CD8-positive, alpha-beta memory T cell (primary cell): ENCODE results near the gene ZFP42. TPM values are rescaled to one million over a fixed set of nuclear protein-coding genes. Genes with fewer than 3 reads are reported as not detected.
"Not testable (repeated sequence)": the region's sequence is repeated elsewhere in the genome, so short reads cannot be mapped to it uniquely, and the experiment has no call there.

Experiments used
- CTCF ChIA-PET: fragments of 350-600 bp; sonication (Branson Sonifier 250); formaldehyde crosslinking; loops from one replicate; lab custom pipeline; 2021; ENCODE audit warnings: antibody characterized with exemption; lab: Charles Lee
- POLR2A ChIA-PET: fragments of 350-600 bp; sonication (Branson Sonifier 250); formaldehyde crosslinking; loops from one replicate; lab custom pipeline; 2021; ENCODE audit warnings: antibody characterized with exemption; lab: Charles Lee
- DNase-seq, 5 donors: peaks; one replicate each; pipeline versions ENCODE4 v3.0.0 to v3.0.0-alpha.2; 2020 to 2022; ENCODE audit warnings: mixed read lengths in 1 of 5
- H3K27ac ChIP-seq: one replicate; pipeline ENCODE4 v1.7.0; 2013; ENCODE audit warnings: low read depth, mild to moderate bottlenecking, low read length, moderate library complexity
- H3K27me3 ChIP-seq: 2 replicates; pipeline ENCODE4 v1.7.0; 2013; ENCODE audit warnings: low read length, mild to moderate bottlenecking; ENCODE audit not compliant: insufficient read depth, poor library complexity, severe bottlenecking
- H3K36me3 ChIP-seq: 2 replicates; pipeline ENCODE4 v1.7.0; 2013; ENCODE audit warnings: mild to moderate bottlenecking, low read length, moderate library complexity; ENCODE audit not compliant: insufficient read depth
- H3K4me1 ChIP-seq: 2 replicates; pipeline ENCODE4 v1.7.0; 2013; ENCODE audit warnings: mild to moderate bottlenecking, low read length, moderate library complexity; ENCODE audit not compliant: insufficient read depth
- H3K4me3 ChIP-seq: 2 replicates; pipeline ENCODE4 v1.7.0; 2013; ENCODE audit warnings: mild to moderate bottlenecking, low read length
- H3K9me3 ChIP-seq: 2 replicates; pipeline ENCODE4 v1.7.0; 2013; ENCODE audit warnings: mild to moderate bottlenecking, low read length
- H3K27ac Mint-ChIP-seq, 8 donors: one replicate each; pipeline ENCODE4 v1.8.0; 2020 to 2021; ENCODE audit warnings: mixed read lengths in 8 of 8, mild to moderate bottlenecking in 6 of 8, inconsistent platforms in 3 of 8, moderate library complexity in 3 of 8
- H3K27me3 Mint-ChIP-seq, 2 donors: one replicate each; pipeline ENCODE4 v1.8.0; 2020 to 2021; ENCODE audit warnings: mixed read lengths in 2 of 2, mild to moderate bottlenecking in 1 of 2, moderate library complexity in 1 of 2
- H3K36me3 Mint-ChIP-seq, 3 donors: one replicate each; pipeline ENCODE4 v1.8.0; 2020 to 2021; ENCODE audit warnings: mixed read lengths in 3 of 3, inconsistent platforms in 1 of 3, mild to moderate bottlenecking in 1 of 3
- H3K4me1 Mint-ChIP-seq, 3 donors: one replicate each; pipeline ENCODE4 v1.8.0; 2020 to 2021; ENCODE audit warnings: mixed read lengths in 3 of 3, inconsistent platforms in 1 of 3, mild to moderate bottlenecking in 1 of 3
- H3K4me3 Mint-ChIP-seq, 7 donors: one replicate each; pipeline ENCODE4 v1.8.0; 2020 to 2021; ENCODE audit warnings: mixed read lengths in 7 of 7, mild to moderate bottlenecking in 6 of 7, moderate library complexity in 4 of 7, inconsistent platforms in 2 of 7
- H3K9me3 Mint-ChIP-seq, 5 donors: one replicate each; pipeline ENCODE4 v1.8.0; 2020 to 2022; ENCODE audit warnings: mixed read lengths in 5 of 5, mild to moderate bottlenecking in 3 of 5, moderate library complexity in 2 of 5, inconsistent platforms in 1 of 5
- polyA plus RNA-seq: library from polyadenylated mRNA; unstranded; fragments of 300-500 nt; fragmentation: Illumina TruSeq; gene quantifications from one replicate; pipeline ENCODE4 v1.2.3, GENCODE V29; 2021
- total RNA-seq, 2 experiments: library from RNA; stranded (reverse); gene quantifications; one replicate each; pipeline ENCODE4 v1.2.3, GENCODE V29; 2021

The ZFP42 gene
- total and polyA plus RNA-seq, 3 experiments from 2014 or later: not detected

GRCh38 chr4:188043154-188043553 is 47.6 kb downstream of the ZFP42 start:
- DNase-seq: no peak
- H3K36me3 ChIP-seq: no peaks in the 10 kb centered on the region
- Mint-ChIP-seq H3K4me1 (no peaks in the 10 kb centered on the region), H3K9me3 (peaks cover 0 to 18% (median 7%) of the 10 kb centered on the region in 5 donors), H3K4me3 (no peak overlapping the region), H3K36me3 (no peaks in the 10 kb centered on the region), H3K27me3 (no peaks in the 10 kb centered on the region), H3K27ac (no peak overlapping the region)
- no peaks in the 10 kb centered on the region for H3K9me3 ChIP-seq
- ChIA-PET POLR2A (no interaction called here), CTCF (no interaction called here)
- no peaks in the 10 kb centered on the region for H3K27me3 ChIP-seq
- H3K4me3 ChIP-seq: no peak overlapping the region
- no peaks in the 10 kb centered on the region for H3K4me1 ChIP-seq
- H3K27ac ChIP-seq: no peak overlapping the region

GRCh38 chr4:188045461-188045860 is 49.9 kb downstream of the ZFP42 start:
- POLR2A ChIA-PET, H3K4me3 ChIP-seq, H3K36me3 ChIP-seq, H3K27me3 ChIP-seq, H3K4me3 Mint-ChIP-seq, H3K4me1 Mint-ChIP-seq, DNase-seq, H3K27me3 Mint-ChIP-seq, H3K9me3 ChIP-seq, H3K27ac ChIP-seq, H3K36me3 Mint-ChIP-seq, CTCF ChIA-PET, H3K27ac Mint-ChIP-seq, H3K4me1 ChIP-seq: not testable (repeated sequence)
- peaks cover 0 to 21% (median 4%) of the 10 kb centered on the region in 5 donors for H3K9me3 Mint-ChIP-seq

GRCh38 chr4:188046657-188047056 is 51.1 kb downstream of the ZFP42 start:
- ChIA-PET POLR2A (no interaction called here), CTCF (no interaction called here)
- H3K36me3 ChIP-seq: no peaks in the 10 kb centered on the region
- Mint-ChIP-seq H3K36me3 (no peaks in the 10 kb centered on the region), H3K27ac (no peak overlapping the region), H3K9me3 (peaks cover 0 to 19% (median 2%) of the 10 kb centered on the region in 5 donors), H3K4me1 (no peaks in the 10 kb centered on the region), H3K27me3 (peaks cover 0 to 3% of the 10 kb centered on the region in 2 donors), H3K4me3 (no peak overlapping the region)
- no peaks in the 10 kb centered on the region for H3K9me3 ChIP-seq
- H3K27me3 ChIP-seq: no peaks in the 10 kb centered on the region
- no peak for DNase-seq
- H3K27ac ChIP-seq: no peak overlapping the region
- H3K4me3 ChIP-seq: no peak overlapping the region
- no peaks in the 10 kb centered on the region for H3K4me1 ChIP-seq

- no peak overlapping the region for H3K4me3 ChIP-seq
- no peak for DNase-seq
- POLR2A ChIA-PET: no interaction called here
- Mint-ChIP-seq H3K27me3 (peaks cover 0 to 3% of the 10 kb centered on the region in 2 donors), H3K27ac (no peak overlapping the region), H3K4me1 (no peaks in the 10 kb centered on the region), H3K9me3 (peaks cover 3 to 14% (median 6%) of the 10 kb centered on the region in 5 donors), H3K4me3 (no peak overlapping the region), H3K36me3 (no peaks in the 10 kb centered on the region)
- H3K4me1 ChIP-seq: no peaks in the 10 kb centered on the region
- no peak overlapping the region for H3K27ac ChIP-seq
- no peaks in the 10 kb centered on the region for H3K9me3 ChIP-seq
- CTCF ChIA-PET: no interaction called here
- no peaks in the 10 kb centered on the region for H3K36me3 ChIP-seq
- H3K27me3 ChIP-seq: no peaks in the 10 kb centered on the region
Measured at GRCh38 chr4:188053302-188053701, 57.7 kb downstream of the ZFP42 start.

Other genes starting within 250 kb of the ZFP42 start
- gene TRIML2, start 113.8 kb downstream of the ZFP42 start, total RNA-seq: not detected
- not detected for gene TRIML2, start 113.8 kb downstream of the ZFP42 start, polyA plus RNA-seq
- gene TRIML1, start 143.7 kb downstream of the ZFP42 start, total RNA-seq: not detected
- gene TRIML1, start 143.7 kb downstream of the ZFP42 start, polyA plus RNA-seq: not detected